Mammary epithelial cell (primary cell): Measurements from ENCODE around the gene CAV3.

Experiments used
- CTCF ChIP-seq, 2 donors: IDR thresholded peaks in 1 of 2; conservative IDR thresholded peaks in 1 of 2; 2 replicates each; pipeline ENCODE4 v1.5.1; 2011 to 2012; ENCODE audit warnings: inconsistent platforms in 2 of 2, low read length in 2 of 2, mild to moderate bottlenecking in 2 of 2, control low read depth in 1 of 2, low read depth in 1 of 2; ENCODE audit not compliant: insufficient read depth in 1 of 2; ENCODE audit errors: extremely low read depth in 1 of 2
- EZH2 ChIP-seq: IDR thresholded peaks from 2 replicates; pipeline ENCODE4 v1.6.1; 2012; ENCODE audit warnings: low read length, inconsistent platforms, borderline replicate concordance

DNA sequence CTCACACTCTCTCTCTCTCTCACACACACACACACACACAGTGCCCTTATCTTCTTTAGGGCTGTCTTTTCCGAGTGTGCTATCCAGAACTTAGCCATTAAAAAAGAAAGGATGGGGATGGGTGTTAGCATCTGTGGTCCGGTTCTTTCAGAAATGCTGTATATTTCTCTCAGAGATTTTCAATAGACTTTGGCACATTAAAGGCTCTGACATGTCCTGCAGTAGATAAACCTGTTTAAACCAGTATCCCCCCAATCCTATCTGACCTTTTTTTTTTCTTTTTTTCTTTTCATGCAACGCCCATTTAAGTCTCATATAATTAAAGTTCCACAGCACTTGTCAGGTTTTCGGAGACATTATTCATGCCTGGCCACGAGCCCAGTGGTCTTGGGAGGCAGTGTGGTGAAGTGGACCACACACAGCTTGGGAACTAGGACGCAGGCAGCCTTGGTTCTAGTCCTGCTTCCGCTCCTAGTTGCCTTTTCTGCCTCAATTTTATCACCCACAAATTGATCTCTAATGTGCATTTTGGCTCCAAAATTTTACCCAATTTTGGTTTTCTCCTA is 13.3 kb downstream of the CAV3 start:
- no peak for TF ChIP-seq EZH2
- TF ChIP-seq CTCF (conservative IDR thresholded peaks at IDR 0.05 in 1 of 2, IDR thresholded peaks at IDR 0.05 in 1 of 2; ENCODE audit: extremely low read depth in 1 of 2, insufficient read depth in 1 of 2, low read depth in 1 of 2, low read length in 2 of 2) = no peak
